Inflammatory macrophage treated with lipopolysaccharide for 1 hour (primary cell): ENCODE results near the gene DTNB.
"Not testable (repeated sequence)": the region's sequence is repeated elsewhere in the genome, so short reads cannot be mapped to it uniquely, and the experiment has no call there.

Experiments used
- DNase-seq, 2 donors: peaks; one replicate each; pipeline ENCODE4 v3.0.0-alpha.2; 2020 to 2022

The DTNB gene

GRCh38 chr2:25537526-25537925, 135.9 kb downstream of the DTNB start:
- no peak for DNase-seq

- not testable (repeated sequence) for DNase-seq
Measured at GRCh38 chr2:25535411-25536289, 137.7 kb downstream of the DTNB start.

- DNase-seq = not testable (repeated sequence)
Measured at GRCh38 chr2:25534937-25535336, 138.4 kb downstream of the DTNB start.

GRCh38 chr2:25534455-25534854, 138.9 kb downstream of the DTNB start:
- no peak for DNase-seq

GRCh38 chr2:25533771-25534170, 139.6 kb downstream of the DTNB start:
- DNase-seq = not testable (repeated sequence)

- DNase-seq = no peak
Measured at GRCh38 chr2:25532521-25532920, 140.9 kb downstream of the DTNB start.

- DNase-seq = no peak
Measured at GRCh38 chr2:25529034-25529433, 144.3 kb downstream of the DTNB start.

GRCh38 chr2:25528173-25528572, 145.2 kb downstream of the DTNB start:
- DNase-seq = no peak

- DNase-seq = no peak
Measured at GRCh38 chr2:25524507-25524906, 148.9 kb downstream of the DTNB start.

- no peak for DNase-seq
Measured at GRCh38 chr2:25523060-25523459, 150.3 kb downstream of the DTNB start.

GRCh38 chr2:25521665-25522387, 151.6 kb downstream of the DTNB start:
- peak; percentile 82 to 95 for DNase-seq

GRCh38 chr2:25521126-25521525, 152.3 kb downstream of the DTNB start:
- no peak for DNase-seq

GRCh38 chr2:25517701-25518100, 155.7 kb downstream of the DTNB start:
- no peak for DNase-seq

- DNase-seq = no peak
Measured at GRCh38 chr2:25514043-25514637, 159.2 kb downstream of the DTNB start.

GRCh38 chr2:25512707-25513106, 160.7 kb downstream of the DTNB start:
- DNase-seq = peak; percentile 14 to 31

GRCh38 chr2:25506226-25506625, 167.2 kb downstream of the DTNB start:
- DNase-seq = no peak

- DNase-seq = no peak
Measured at GRCh38 chr2:25505622-25506021, 167.8 kb downstream of the DTNB start.

- DNase-seq = no peak
Measured at GRCh38 chr2:25505182-25505581, 168.2 kb downstream of the DTNB start.

- DNase-seq = no peak
Measured at GRCh38 chr2:25504266-25504665, 169.1 kb downstream of the DTNB start.

GRCh38 chr2:25499157-25499556, 174.2 kb downstream of the DTNB start:
- DNase-seq = no peak

GRCh38 chr2:25497918-25498407, 175.4 kb downstream of the DTNB start:
- DNase-seq = no peak

GRCh38 chr2:25497229-25497917, 176.0 kb downstream of the DTNB start:
- DNase-seq = no peak

- DNase-seq = no peak
Measured at GRCh38 chr2:25494616-25495015, 178.8 kb downstream of the DTNB start.
